ENCODE measurements around the gene ZPBP.

ZPBP gene

GRCh38 chr7:50037086-50037485, 56.0 kb downstream of the ZPBP start:
- no peak for DNase-seq

GRCh38 chr7:50022991-50023390, 70.1 kb downstream of the ZPBP start:
- DNase-seq = no peak

- no peak for DNase-seq
These were observed 70.6 kb downstream of the ZPBP start for GRCh38 chr7:50022451-50022850.

DNA sequence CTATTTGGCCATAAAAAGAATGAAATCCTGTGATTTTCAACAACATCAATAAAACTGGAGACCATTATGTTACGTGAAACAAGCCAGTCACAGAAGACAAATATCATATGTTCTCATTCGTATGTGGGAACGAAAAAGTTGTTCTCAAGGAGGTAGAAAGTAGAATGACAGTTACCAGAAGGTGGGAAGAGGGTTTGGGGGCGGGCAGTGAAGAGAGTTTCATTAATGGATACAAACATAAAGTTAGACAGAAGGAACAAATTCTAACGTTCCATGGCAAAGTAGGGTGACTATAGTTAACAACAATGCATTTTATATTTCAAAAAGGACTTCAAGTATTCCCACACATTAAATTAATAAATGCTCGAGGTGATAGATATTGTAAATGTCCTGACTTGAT, 97.4 kb downstream of the ZPBP start:
- DNase-seq = no peak

DNA sequence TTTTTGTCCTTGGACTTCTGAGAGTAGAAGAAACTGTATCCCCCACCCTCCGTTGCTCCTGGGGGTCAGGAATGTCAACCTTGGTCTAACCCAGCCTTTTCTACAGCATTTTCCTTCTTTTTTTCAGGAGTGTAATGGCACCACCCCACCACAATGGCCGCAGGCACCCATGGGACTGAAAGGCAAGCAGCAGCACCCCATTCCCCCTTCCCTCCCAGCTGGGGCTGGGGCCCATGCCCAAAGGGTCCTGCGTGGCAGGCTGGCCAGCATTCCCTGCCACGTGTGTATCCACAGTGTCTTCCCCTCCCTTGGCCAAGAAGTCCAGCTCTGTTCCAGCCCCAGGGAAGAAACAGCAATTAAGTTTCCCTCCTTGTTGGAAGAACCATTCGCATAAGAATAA, 106.9 kb downstream of the ZPBP start:
- DNase-seq = no peak

DNA sequence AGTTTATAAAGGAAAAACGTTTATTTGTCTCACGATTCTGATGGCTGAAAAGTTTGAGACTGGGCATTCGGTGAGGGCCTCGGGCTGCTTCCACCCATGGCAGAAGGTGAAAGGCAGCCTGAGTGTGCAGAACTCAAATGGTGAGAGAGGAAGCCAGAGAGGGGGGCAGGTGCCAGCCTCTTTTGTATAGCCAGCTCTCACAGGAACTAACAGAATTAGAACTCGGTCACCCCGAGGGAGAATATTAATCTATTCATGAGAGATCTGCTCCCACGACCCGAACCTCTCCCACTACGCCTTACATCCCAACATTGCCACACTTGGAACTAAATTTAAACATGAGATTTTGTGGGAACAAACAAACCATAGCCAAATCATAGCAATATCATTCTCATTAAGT, 112.6 kb downstream of the ZPBP start:
- no peak for DNase-seq

- no peak for DNase-seq
These were observed 116.8 kb downstream of the ZPBP start for GRCh38 chr7:49976238-49976637.

- DNase-seq = no peak
These were observed 119.0 kb downstream of the ZPBP start for GRCh38 chr7:49974035-49974434.

DNA sequence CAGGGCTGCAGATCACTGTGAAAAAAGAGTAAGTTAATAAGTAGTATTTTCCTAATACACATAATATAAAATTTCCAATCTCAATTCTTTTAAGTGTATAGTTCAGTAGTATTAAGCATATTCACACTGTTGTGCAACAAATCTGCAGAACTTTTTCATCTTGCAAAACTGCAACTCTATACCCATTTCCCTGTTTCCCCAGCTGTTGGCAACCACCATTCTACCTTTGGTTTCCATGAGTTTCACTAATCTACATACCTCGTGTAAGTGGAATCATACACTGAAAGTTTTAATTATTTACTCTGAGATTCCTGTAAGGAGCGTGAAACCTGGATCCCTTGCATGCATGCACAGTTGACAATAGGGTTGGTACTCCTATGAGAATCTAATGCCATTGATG, 155.4 kb downstream of the ZPBP start:
- DNase-seq = no peak

GRCh38 chr7:49931627-49932026, 161.4 kb downstream of the ZPBP start:
- no peak for DNase-seq

DNA sequence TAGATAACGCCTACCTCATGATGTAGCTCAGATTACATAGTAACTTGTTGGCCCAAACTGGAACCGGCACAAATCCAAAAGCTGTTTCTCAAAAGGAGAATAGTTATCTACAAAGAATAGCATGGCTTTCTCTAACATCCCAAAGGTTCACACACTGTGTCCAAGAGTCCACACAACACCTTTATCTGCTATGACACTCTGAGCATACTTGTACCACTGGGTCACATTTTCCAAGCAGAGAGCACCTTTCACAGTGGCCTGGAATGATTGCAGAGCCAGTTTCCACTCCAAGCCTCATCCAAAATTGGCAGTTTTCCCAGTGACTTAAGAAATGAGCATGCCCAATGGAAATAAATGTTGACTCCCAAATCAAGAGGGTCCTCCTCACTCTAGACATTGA, 164.3 kb downstream of the ZPBP start:
- no peak for DNase-seq

DNA sequence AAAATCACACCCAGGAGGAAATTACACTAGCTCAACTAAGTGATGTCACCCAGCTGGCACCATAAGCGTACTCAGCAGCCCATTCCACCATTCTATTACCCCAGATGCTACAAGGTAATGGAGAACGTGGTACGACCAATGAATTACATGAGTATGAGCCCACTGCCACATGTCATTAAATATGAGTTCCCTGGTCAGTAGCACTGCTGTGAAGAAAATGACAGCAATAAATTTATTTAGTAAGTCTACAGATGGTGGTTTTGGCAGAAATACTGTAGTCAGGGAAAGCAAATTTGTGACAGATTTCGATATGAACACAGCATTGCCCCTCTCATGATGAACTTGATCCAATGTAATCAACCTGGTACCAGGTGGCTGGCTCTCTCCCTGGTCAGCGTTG, 165.4 kb downstream of the ZPBP start:
- DNase-seq = peak; percentile 24

- no peak for DNase-seq
These were observed 166.3 kb downstream of the ZPBP start for GRCh38 chr7:49926720-49927119.

- peak; percentile 81 for DNase-seq
These were observed 181.1 kb downstream of the ZPBP start for GRCh38 chr7:49911909-49912308.

DNA sequence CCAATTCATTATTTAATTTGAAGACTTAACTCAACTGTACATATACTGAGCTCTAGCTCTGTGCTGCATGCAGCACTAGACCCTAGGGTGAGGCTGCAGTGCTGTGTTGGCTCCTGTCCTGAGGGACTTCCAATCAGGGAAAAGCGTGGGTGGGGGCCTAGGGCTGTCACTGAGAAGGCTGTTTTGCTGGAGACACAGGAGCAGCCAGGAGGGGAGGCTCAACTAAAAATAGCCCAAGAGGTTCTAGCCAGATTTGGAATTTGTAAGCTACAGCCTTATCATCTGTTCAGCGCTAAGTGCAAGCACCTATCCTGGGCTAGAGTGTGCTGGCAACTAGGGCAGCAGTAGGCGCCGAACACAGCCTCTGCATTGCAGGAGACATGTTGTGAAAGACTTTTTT, 198.5 kb downstream of the ZPBP start:
- DNase-seq = no peak

- DNase-seq = no peak
These were observed 199.9 kb downstream of the ZPBP start for GRCh38 chr7:49893131-49893530.

DNA sequence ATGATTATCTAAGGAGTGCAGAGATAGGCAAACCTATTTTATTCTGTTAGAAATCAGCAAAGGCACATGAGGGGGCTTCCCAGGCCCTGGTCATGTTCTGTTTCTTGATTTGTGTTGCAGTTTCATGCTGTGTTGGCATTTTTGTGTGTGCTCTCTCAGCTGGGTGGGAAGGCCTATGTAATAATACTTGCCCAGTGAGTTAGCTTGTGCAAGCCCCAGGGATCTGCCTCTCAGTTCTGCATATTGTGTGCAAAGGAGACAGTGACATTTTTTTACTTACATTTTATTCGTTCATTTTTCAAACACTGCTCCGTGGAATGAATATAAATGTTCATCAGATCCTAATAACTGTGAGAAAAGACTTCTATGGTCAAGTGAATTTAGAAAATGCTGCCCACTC, 200.6 kb downstream of the ZPBP start:
- DNase-seq = no peak
